GM18907 (cell line): ENCODE measurements around the gene ALKBH3.

Experiments
- ATAC-seq: cut with Tn5 transposase; IDR thresholded peaks from one replicate; pipeline ENCODE4 v1.9.1; 2021; ENCODE audit warnings: mild to moderate bottlenecking, moderate library complexity; ENCODE audit not compliant: unreplicated experiment

Gene ALKBH3

DNA sequence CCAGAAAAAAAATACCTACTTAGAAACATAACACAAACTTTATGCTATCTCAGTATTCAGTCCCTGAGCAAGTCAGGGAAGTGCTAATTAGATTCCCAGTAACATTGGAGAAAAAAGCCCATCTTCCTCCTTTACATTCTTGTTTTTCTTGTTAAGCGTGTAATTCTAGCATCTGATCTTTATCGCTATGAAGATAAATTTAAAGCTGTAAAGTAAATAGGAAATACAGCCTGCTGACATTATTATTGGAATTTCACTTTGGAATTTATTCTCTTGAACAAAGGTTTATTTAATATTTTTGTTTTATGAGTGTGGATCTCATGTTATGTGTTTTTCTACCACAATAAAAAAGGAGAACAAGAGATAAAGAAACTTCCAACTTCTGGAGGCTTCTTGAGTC is 13.9 kb downstream of the ALKBH3 start:
- no peak for ATAC-seq

DNA sequence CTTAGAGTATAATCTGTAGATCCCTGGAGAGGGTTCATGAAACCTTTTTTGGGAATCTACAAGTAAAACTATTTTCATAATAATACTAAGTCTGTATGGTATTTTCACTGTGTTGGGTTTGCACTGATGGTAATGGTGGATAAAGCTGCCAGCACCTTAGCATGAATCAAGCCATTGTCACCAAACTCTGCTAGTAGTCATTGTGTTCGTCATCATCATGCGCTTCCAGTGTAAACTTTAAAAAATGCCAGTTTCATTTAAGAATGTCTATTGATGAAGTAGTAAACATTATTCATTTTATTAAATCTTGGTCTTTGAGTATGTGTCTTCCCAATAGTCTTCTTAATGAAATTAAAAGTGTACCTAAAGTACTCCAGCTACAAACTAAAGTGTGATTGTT is 15.0 kb downstream of the ALKBH3 start:
- ATAC-seq: no peak

DNA sequence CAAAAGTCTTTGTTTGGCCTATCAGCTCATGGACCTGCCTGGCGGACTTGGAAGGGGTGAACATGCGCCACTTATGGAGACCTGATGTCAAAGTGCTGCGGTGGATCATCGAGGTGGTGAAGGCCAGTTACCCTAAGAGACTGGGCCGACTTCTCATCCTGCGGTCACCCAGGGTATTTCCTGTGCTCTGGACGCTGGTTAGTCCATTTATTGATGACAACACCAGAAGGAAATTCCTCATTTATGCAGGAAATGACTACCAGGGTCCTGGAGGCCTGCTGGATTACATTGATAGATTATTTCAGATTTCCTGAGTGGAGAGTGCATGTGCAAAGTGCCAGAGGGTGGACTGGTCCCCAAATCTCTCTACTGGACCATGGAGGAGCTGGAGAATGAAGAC is 17.9 kb downstream of the ALKBH3 start:
- ATAC-seq: no peak

DNA sequence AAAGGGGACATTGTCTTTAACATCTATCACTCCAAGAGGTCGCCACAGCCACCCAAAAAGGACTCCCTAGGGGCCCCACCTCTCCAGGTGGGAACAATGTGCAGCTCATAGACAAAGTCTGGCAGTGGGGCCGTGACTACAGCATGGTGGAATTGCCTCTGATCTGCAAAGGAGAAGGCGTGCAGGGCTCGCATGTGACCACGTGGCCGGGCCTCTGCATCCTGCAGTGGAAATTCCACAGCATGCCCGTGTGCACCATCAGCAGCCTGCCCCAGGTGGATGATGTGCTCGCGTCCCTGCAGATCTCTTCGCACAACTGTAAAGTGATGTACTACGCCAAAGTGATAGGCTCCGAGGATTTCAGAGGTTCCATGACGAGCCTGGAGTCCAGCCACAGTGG is 18.5 kb downstream of the ALKBH3 start:
- no peak for ATAC-seq

DNA sequence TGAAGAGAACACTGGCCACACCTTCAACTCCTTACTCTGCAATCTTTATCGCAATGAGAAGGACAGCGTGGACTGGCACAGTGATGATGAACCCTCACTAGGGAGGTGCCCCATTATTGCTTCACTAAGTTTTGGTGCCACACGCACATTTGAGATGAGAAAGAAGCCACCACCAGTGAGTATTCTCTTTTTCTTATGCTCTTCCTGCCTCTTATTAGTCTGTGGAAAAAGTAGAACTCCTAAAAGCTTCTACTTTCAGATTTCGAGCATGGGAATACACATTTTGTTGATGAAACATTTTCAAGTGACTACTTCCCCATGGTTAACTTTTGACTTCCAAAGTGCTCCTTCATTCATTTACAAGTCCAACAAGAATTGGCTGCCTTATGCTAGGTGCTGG is 20.9 kb downstream of the ALKBH3 start:
- ATAC-seq: no peak

DNA sequence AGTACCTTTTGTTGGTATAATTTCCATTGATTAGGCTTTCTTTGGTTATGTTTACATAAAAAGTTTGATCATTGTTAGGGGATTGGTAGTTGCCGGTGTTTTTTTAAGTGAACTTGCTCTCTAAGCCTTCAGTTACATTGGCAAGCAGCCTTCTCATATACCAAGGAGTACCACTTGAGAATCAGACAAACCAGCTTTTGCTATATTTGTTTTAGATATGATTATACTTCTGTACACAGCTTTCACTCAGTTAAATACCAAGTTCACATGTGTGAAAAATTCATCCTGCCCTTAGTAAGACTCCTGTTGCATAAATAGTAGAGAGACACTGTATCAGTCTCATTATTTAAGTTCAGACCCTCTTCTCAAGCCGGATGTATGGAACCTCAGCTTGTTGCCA is 22.4 kb downstream of the ALKBH3 start:
- ATAC-seq: no peak

DNA sequence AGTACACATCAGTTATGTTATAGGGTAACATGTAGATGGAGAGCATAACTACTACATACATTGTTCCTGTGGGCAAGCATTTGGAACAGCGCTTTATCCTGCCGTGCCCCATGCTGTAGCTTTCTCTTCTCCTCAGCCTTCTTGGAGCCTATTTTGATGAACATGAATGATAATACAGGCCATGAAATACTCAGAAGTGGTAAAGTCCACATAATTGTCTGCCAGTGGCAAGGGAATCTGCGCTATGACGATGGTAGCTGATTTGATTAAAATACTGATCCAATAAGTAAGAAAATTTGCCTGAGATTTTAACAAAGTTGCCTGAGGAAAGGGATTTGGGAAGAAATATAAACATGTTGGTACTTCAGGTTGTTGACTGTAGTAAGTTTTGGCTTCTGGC is 23.3 kb downstream of the ALKBH3 start:
- ATAC-seq: no peak

DNA sequence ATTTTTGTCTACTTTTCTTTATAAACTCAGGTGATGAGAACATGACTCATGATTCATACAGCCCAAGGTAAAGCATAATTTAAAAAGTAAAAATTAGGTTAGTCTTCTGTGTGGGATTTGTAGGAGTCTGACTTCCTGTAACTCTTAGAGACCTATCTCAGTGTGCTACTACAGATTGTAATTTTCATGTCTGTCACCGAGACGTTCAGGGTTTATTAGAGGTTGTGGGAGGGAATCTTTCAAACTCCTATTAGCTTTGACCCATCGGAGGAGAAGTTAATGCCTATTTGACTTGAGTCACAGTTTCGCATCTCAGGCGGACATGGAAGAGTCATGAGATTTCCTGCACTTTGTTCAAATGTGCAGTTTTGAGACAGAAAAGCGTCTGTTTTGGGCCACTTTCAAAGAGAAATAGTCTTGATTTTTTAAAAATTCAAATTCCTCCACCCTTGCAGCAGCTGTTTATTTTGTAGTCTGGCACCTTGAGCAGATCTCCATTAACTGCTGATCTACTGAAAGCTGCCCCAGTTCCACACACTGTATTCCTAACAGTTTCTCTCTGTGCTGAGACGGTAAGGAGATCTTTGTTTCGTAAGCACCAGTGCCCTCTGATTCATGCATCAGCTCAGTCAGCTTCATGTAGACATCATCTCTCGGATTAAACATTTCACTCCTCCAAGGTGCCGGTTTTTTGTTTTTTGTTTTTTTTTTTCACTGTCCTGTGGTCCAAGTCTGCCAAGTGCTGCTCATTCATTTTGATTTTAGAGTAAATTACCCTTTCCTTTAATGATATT is 24.3 kb downstream of the ALKBH3 start:
- ATAC-seq: no peak

DNA sequence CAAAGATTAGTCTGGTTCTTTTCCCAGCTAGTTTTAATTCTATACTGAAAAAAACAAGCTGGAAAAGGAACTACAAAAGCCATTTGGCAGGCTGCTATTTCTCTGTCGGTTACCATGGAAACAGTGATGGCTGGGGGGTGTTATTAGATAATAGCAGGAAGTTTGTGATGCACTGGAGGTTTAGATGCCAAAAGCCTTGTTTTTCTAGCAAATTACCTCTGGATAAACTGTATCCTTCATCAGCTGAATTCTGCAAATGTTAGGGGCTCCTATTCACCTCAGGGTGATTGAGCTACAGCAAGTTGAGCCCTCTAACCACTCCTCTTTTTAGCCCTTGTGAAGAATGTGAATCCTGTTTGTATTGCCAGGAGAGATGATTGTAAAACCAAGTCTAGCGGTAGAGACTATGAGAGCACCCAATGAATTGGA is 25.2 kb downstream of the ALKBH3 start:
- ATAC-seq: no peak

DNA sequence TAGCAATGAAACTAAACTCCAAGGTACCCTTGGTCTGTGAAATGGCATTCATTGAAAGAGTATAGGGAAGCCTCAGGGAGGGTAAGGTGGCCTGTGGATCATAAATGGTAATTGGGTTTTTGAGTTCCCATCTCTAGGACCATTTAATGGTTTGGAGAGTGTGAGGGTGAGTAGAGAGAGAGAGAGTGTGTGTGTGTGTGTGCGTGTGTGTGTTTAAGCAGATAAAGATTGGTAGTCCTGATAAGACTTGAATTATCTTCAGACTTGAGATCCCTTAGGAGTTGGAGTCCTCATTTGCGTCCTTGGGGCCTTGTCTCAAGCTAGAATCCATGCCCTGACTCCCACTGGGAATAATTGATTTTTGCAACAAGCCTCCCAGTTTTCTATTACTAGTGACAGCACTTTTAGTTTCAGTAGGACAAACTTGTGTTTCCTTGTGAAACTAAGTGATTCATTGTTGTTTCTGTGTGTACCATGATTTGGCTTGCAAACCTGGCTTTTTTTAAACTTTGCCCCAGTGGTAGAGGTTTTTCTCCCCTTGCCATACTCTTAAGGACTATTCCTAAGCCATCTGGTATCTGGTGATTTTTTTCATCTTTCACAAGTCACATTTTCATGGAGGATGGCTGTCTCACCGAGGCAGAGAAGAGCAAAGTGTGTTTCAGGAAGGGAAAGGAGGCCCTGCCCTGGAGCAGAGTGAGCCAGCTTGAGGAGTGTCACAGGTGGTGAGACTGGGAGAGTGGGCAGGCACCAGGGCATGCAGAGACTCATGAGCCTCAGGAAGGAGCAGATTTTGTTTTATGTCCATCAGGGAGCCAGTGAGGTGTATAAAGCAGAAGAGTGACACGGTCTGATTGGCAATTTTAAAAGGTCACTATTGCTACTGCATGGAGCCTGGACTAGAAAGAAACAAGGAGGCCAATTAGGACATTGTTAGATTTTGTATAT is 26.7 kb downstream of the ALKBH3 start:
- peak; percentile 64 for ATAC-seq

DNA sequence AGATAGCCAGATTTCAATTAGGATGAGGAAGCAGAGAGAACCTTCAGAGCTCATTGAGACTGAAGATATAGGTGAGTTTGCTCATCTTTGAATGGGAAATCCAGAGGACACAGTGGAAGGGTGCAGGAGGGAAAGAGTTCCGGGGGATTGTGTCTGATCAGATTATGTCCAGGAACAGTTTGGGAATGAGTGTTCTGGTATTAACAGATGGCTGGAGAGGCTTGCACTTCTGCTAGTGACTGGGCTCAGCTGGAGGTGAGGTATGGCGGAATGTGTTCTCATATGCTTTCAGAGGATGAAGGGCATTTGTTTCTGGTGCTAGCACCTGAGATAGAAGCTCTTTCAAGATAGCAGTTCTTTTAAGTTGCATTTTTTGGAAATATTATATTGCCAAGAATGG is 27.6 kb downstream of the ALKBH3 start:
- ATAC-seq: no peak

DNA sequence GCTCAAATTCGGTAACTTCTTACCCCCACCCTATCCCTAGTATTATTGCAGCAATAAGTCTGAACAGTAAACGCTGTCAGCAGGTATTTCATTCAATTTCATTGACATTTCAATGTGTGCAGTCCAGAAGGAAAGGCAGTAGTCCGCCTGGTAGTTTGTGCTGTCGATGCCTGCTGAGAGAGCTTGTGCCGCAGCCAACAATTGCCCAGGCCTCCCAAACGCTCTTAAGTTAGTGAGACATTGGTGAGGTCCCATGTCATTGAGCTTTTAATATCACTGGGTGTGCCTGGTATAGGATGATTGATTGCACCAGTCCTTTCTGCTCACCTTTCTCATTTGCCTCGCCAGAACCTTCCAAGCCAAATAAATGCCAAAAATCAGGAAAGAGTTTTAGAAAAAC is 28.1 kb downstream of the ALKBH3 start:
- no peak for ATAC-seq

DNA sequence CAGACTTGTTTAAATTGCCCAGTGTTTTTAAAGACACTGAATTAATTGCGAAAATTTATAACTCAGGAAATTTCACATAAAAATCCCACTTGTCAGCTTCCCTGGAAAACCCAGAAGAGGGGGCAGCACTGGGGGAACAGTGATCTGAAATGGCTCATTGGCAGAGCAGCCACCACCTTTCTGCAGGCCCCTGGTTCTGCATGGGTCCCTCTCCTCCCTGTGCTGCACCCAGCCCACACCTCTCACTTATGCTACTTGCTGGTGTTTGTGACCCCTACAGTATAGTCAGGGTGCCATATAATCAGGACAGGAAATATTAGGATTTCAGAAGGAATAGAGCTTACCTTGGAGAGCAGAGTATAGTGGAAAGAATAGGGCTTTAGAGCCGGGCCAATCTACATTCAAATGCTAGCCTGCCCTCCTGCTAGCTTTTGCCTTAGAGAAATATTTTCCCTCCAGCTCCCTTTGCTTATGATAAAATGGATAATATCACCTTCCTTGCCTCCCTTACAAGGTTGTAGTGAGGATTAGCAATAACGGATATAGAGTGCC is 33.3 kb downstream of the ALKBH3 start:
- ATAC-seq: no peak

DNA sequence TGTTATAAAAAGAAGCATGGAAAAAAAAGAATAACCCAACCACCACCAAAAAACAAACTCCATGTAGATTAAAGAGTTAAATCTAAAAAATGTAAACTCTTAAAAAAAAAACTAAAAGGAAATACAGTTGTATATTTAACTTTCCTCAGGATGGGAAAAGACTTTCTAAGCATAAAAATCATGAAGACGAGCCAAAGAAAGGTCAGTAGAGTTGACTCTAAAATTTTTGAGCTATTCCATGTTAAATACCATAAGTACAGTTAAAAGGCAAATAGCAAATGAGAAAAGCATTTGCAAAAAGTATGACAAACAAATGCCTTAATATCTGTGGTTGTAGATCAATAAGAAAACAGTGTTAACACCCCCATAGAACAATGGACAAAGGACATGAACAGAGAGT is 33.8 kb downstream of the ALKBH3 start:
- no peak for ATAC-seq

DNA sequence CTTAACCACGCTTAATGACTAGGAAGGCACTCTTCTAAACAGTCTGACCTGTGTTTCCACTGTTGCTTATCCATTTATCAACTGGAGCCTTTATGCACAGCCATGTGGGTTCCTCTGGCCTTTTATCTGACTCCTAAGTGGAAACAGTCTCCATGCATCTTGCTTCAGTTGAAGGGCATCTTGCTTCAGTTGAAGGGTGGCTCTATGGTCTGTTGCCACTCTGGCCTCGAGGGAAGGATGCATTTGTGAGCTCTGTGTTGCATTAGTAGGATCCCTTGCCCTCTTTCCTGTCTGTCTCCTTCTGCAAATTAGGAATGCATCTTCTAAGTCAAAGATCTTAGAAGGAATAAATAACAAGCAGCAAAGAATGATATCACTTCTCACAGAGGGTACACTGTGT is 36.0 kb downstream of the ALKBH3 start:
- no peak for ATAC-seq

DNA sequence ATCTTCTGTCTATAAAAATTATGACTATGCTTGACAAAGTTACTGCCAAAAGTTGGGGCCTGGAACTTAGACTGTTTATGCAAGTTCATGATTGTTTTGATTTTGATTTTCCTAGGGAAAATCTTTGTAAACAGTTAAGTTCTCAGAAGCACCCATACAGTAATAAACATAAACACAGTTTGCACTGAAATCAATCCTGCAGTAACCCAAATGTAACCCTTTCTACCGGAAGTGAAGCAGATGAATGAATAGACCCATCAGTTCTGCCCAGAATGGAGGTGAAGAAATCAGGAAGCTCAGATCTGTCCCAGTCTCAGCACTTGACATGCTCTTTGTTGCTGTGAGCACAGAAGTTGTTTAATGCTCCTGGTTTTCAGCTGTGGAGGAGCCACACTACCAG is 37.2 kb downstream of the ALKBH3 start:
- ATAC-seq: no peak

DNA sequence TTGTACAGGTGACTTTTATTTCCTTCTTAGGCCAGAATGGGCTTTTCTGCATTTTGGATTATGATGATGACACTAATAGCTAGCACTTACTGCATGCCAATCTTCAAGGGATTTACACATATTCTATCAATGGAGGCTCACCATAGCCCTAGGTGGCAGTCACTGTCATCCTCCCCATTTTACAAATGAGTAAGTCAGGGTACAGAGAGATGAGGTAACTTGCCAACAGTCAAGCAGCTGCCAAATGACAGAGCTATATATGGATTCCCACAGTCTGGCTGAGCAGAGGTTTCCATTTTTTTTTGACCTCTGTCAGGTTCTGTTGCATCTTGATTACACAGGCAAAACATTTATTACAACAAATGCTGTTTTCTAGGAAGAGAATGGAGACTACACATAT is 38.0 kb downstream of the ALKBH3 start:
- ATAC-seq: no peak

DNA sequence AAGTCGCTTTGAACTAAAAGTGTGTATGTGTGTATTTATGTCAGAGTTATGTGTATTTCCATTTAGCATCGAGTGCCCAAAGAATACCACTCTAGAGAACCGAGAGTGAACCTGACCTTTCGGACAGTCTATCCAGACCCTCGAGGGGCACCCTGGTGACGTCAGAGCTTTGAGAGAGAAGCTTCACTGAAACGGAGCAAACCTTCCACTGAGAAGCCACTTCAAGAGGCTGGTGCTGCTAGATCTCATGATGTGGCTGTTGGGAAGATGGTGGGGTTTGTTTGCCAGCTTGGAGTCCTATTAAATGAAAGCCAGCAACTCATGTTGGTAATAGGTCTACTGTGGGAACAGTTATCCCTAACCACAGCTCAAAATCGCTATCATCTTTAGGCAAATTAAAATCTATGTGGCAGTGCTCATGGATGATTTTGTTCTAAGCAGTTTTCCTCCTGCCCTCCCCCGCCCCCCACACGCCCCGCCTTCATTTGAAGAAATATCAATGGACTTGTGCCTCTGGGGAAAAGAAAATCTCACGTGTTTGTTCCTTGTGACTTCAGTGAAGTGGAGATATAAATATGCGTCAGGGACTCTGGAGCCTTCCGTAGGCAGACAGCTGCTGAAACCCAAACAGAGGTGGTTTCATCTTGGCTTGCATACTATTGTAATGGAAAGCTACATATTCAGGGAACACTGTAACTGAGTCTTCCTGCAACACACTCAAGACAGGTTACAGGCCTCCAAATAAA is 39.4 kb downstream of the ALKBH3 start:
- no peak for ATAC-seq

DNA sequence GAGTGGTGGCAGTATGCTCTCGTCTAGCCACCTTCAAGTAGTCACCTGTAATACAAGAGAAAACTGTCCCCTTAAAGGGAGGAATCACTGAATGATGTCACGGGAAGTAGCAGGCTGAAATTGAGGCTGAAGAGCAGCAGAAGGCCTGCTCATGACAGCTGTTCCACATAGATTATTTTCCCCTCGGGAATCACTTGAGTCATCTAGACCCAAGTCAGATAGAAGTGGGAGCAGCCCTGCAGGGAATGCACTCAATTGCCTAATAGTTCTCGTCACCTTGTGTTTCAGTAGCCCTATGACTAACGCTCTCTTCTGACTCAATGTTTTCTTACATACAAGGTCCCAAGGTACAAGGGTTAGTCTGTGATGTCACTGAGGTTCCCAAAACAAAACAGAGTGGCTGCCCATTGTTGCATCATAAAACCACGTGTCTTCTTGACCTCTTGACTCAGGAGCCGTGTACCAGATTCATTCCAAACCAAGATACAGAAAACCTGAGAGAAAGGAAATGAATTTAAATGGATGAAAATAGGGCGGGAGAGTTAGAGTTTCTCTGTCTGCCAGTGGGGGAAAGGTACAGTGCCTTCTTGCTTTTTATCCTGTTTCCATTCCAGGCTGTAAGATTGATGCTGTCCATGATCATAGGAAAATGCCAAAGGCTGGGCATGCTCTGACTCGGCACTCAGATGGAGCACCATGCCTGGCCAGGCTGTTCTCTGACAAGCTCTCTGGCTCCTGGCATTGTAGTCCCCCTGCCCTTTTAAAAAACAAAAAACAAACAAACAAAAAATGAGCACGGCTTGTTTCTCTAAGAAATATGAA is 40.2 kb downstream of the ALKBH3 start:
- ATAC-seq: peak; percentile 76
